Transverse colon (tissue), 4 donors: Measurements from ENCODE around the gene CDC42EP3. TPM values are rescaled to one million over a fixed set of nuclear protein-coding genes. Genes with fewer than 3 reads are reported as not detected.

Experiments used
- DNase-seq: peaks from one replicate; pipeline ENCODE4 v3.0.0-alpha.2; 2019
- H3K27ac ChIP-seq, 4 donors: fragments of 200-600 bp; sonication (generic); 2 replicates each; pipeline ENCODE4 v1.5.1; 2016 to 2018; ENCODE audit warnings: inconsistent platforms in 4 of 4
- H3K27me3 ChIP-seq: fragments of 200-600 bp; sonication (generic); 2 replicates; pipeline ENCODE4 v1.5.1; 2017; ENCODE audit warnings: inconsistent platforms
- H3K36me3 ChIP-seq, 4 donors: fragments of 200-600 bp; sonication (generic); 2 replicates each; pipeline ENCODE4 v1.5.1; 2017 to 2019; ENCODE audit warnings: inconsistent platforms in 4 of 4
- H3K4me1 ChIP-seq, 4 donors: fragments of 200-600 bp; sonication (generic); 2 replicates each; pipeline ENCODE4 v1.5.1; 2017 to 2020; ENCODE audit warnings: inconsistent platforms in 4 of 4
- H3K4me3 ChIP-seq, 4 donors: fragments of 200-600 bp; sonication (generic); 1 replicate in 1 of 4; 2 replicates in 3 of 4; pipeline versions ENCODE4 v1.5.1 to v1.6.1; 2017 to 2019; ENCODE audit warnings: inconsistent platforms in 4 of 4
- H3K9me3 ChIP-seq, 2 donors: fragments of 200-600 bp; sonication (generic); 2 replicates each; pipeline ENCODE4 v1.5.1; 2017 to 2019; ENCODE audit warnings: inconsistent platforms in 2 of 2
- EP300 ChIP-seq: sonication (generic); formaldehyde crosslinking; IDR thresholded peaks from one replicate; pipeline ENCODE4 v1.6.1; 2017; ENCODE audit warnings: antibody characterized with exemption, low read depth
- POLR2A ChIP-seq: fragments of 450-650 bp; IDR thresholded peaks from one replicate; pipeline ENCODE4 v1.6.1; 2016; ENCODE audit warnings: antibody characterized with exemption, mild to moderate bottlenecking, moderate library complexity
- POLR2AphosphoS5 ChIP-seq, 3 donors: sonication (generic); formaldehyde crosslinking; IDR thresholded peaks; one replicate each; pipeline ENCODE4 v1.6.1; 2016; ENCODE audit warnings: antibody characterized with exemption in 3 of 3
- WGBS, 2 donors: methylation state at CpG; one replicate each; pipeline ENCODE4 v1.1.5; 2018; ENCODE audit warnings: low coverage in 1 of 2; 5-methylcytosine and 5-hydroxymethylcytosine counted together
- in situ Hi-C, 4 donors: fragments of 200-750 bp; cut with MboI; loops; one replicate each; pipeline versions ENCODE4 v1.15.0 to v1.15.1; 2017; ENCODE audit warnings: low sequenced_read_pairs in 3 of 4, low pct_ligation_motif_present in 1 of 4, low pct_unique_long_range_greater_than_20kb in 1 of 4
- intact Hi-C: fragments of 100-400 bp; cut with DNase I; formaldehyde crosslinking; loops from one replicate; pipeline ENCODE4 v1.15.1; 2023; ENCODE audit warnings: low total_unique reads
- total RNA-seq, 4 donors: library from RNA; depleted of rRNA; stranded (reverse); fragments of >200 nt; gene quantifications; one replicate each; pipeline ENCODE4 v1.1.0, GENCODE V29; 2016
- TF ChIP-seq, protein P1 (sequence below), 5 experiments: fragments of 200-600 bp in 3 of 5; fragments of 450-650 bp in 2 of 5; sonication (generic) in 3 of 5; IDR thresholded peaks; 1 replicate in 2 of 5; 2 replicates in 3 of 5; pipeline ENCODE4 v1.5.1; 2016 to 2017; ENCODE audit warnings: antibody characterized with exemption in 5 of 5, inconsistent platforms in 3 of 5, mild to moderate bottlenecking in 2 of 5, moderate library complexity in 1 of 5

CDC42EP3 gene
- total RNA-seq, 4 donors from 2014 or later, result 20.6 to 104 (median 31.8) TPM

GRCh38 chr2:37657471-37657870 is 14.0 kb downstream of the CDC42EP3 start:
- in situ Hi-C loops, result loop anchor here in 1 of 4 donors (25.0 kb wide), 1 partner anchor 245 kb away; no protein-coding TSS in a partner anchor

DNA sequence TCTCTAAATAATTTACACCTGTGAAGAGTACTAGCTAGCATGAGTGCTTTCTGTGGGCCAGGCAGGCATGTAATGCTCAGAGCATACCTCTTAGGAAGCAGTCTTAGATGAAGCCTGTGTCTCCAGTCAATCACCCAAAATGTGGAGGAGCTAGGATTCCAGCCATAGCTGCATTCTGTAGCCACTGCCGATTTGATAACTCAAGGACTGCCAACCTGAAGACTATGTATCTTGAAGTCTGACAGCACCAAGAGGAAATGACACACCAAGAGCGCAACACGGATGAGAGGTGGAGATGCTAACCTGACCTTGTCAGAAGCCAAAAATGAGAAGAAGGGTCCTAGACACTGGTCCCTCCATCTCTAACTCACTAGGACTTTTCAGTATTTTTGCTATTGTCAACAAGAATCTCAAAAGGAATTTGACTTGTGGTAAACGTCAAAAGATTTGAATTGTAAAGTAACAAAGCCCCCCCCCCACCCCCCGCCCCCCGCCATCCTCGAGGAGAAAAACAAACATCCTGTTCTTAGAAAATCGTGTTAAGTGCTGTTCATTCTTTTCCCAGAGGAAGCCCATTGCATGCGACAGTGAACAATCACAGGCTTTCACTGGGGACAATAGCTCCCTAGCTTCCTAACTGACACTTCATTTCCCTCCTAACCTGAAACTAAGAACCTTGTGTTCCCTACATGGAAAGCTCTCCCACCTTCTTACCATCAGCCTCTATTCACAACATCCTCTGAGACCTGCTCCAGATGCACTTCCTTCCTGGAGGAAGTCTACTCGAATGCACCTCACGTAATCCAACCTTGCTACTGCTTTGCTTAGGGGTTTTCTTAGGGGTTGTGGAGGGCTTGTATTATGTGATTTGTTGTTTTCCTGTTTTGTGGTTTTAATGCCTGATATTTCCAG is 14.7 kb downstream of the CDC42EP3 start:
- intact Hi-C loops, result no loop called here
- no peak for DNase-seq
- H3K27me3 ChIP-seq, result no peaks in the 10 kb centered on the region
- peak overlapping the region; percentile 60 to 76 (median 68) for H3K27ac ChIP-seq
- peaks cover 13 to 65% (median 44%) of the 10 kb centered on the region in 4 donors for H3K4me1 ChIP-seq
- in situ Hi-C loops, result loop anchor here in 1 of 4 donors (25.0 kb wide), 1 partner anchor 244 kb away; no protein-coding TSS in a partner anchor
- WGBS, 2 donors, result 50 to 60% methylated on average over 7 to 11 of the region's 11 CpGs
- TF ChIP-seq EP300 (peak; percentile 45), POLR2A (no peak), POLR2AphosphoS5 (IDR thresholded peaks at IDR 0.05) (no peak)
- TF ChIP-seq, protein P1, sequence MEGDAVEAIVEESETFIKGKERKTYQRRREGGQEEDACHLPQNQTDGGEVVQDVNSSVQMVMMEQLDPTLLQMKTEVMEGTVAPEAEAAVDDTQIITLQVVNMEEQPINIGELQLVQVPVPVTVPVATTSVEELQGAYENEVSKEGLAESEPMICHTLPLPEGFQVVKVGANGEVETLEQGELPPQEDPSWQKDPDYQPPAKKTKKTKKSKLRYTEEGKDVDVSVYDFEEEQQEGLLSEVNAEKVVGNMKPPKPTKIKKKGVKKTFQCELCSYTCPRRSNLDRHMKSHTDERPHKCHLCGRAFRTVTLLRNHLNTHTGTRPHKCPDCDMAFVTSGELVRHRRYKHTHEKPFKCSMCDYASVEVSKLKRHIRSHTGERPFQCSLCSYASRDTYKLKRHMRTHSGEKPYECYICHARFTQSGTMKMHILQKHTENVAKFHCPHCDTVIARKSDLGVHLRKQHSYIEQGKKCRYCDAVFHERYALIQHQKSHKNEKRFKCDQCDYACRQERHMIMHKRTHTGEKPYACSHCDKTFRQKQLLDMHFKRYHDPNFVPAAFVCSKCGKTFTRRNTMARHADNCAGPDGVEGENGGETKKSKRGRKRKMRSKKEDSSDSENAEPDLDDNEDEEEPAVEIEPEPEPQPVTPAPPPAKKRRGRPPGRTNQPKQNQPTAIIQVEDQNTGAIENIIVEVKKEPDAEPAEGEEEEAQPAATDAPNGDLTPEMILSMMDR (IDR thresholded peaks at IDR 0.05), result no peak
- H3K9me3 ChIP-seq, result no peaks in the 10 kb centered on the region
- H3K36me3 ChIP-seq, result no peaks in the 10 kb centered on the region
- H3K4me3 ChIP-seq, result no peak overlapping the region

More at GRCh38 chr2:37657471-37657870, 14.0 kb downstream of the CDC42EP3 start:
- Histone ChIP-seq H3K9me3 (no peaks in the 10 kb centered on the region), H3K36me3 (no peaks in the 10 kb centered on the region), H3K27ac (peak overlapping the region; percentile 4 to 76 (median 64)), H3K4me1 (peaks cover 16 to 67% (median 43%) of the 10 kb centered on the region in 4 donors), H3K27me3 (no peaks in the 10 kb centered on the region), H3K4me3 (no peak overlapping the region)
- 75 to 89% methylated on average over 2 to 4 of the region's 4 CpGs for WGBS, 2 donors
- intact Hi-C loops, result no loop called here
- TF ChIP-seq, protein P1 (IDR thresholded peaks at IDR 0.05), result no peak
- TF ChIP-seq EP300 (no peak), POLR2A (no peak), POLR2AphosphoS5 (IDR thresholded peaks at IDR 0.05) (no peak)
- DNase-seq, result no peak

DNA sequence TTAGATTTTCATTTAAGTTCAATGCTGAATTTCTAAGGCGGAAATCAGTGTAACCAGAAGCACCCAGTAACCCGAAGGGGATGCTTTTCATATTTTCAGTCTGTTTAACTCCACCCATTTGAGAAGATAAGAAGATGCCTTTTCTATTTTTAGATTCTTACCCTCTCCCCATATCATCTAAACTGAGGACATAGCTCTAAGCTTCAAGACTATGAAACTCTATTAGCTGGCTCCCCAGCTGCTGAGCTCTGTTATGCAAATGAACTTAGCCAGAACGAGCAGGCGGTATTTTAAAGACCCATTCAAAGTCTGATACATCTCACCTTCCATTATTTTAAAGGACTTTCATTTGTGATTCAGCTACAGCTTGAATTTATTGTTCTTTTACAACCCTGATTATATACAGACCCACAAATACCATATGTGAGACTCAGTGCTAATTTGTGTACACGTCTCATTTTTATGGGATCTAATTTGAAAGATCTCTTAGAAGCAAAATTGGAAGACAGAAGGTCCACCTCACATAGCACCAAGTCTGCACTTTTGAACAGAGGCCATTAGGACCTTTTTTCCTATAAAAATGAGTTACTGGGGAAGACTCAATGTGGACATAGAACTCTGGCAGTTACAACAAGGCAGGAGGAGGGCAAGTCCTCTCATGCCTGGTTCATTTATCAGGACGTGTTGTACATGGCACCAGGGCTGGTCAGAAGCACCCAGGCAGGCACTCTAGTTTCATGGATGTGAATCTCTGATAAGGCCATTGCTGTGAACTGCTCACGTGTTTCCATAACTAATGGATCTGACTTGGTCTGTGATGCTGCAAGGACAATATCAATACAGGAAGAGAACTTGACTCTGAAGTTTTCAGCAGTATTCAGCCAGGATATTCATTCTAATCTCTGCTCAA is 16.3 kb downstream of the CDC42EP3 start:
- WGBS, 2 donors, result 54 to 58% methylated on average over 4 to 7 of the region's 7 CpGs

More for the DNA sequence above, 16.3 kb downstream of the CDC42EP3 start:
- no peak for DNase-seq
- H3K36me3 ChIP-seq, result no peaks in the 10 kb centered on the region
- no peak overlapping the region for H3K4me3 ChIP-seq
- no peak for TF ChIP-seq POLR2A
- TF ChIP-seq POLR2AphosphoS5 (IDR thresholded peaks at IDR 0.05), result no peak
- TF ChIP-seq EP300, result no peak
- TF ChIP-seq, protein P1 (IDR thresholded peaks at IDR 0.05), result no peak
- H3K4me1 ChIP-seq, result peaks cover 10 to 70% (median 47%) of the 10 kb centered on the region in 4 donors
- in situ Hi-C loops (loop anchor here in 1 of 4 donors (25.0 kb wide), 1 partner anchor 243 kb away; no protein-coding TSS in a partner anchor), intact Hi-C loops (no loop called here)
- H3K27ac ChIP-seq, result peak overlapping the region; percentile 60 to 76 (median 68)
- H3K9me3 ChIP-seq, result no peaks in the 10 kb centered on the region
- H3K27me3 ChIP-seq, result no peaks in the 10 kb centered on the region
